Liver (tissue), 3 donors: ENCODE results near the gene PDK1.

Experiments
- SP1 ChIP-seq: IDR thresholded peaks from 2 replicates; pipeline ENCODE4 v1.6.1; 2018; ENCODE audit warnings: antibody characterized with exemption, mild to moderate bottlenecking
- TAF1 ChIP-seq: conservative IDR thresholded peaks from 2 replicates; pipeline ENCODE4 v1.6.1; 2016; ENCODE audit warnings: antibody characterized with exemption, mild to moderate bottlenecking
- YY1 ChIP-seq: IDR thresholded peaks from 2 replicates; pipeline ENCODE4 v1.6.1; 2016; ENCODE audit warnings: antibody characterized with exemption, mild to moderate bottlenecking
- TF ChIP-seq, protein P1 (sequence below): IDR thresholded peaks from 2 replicates; pipeline ENCODE4 v1.6.1; 2016; ENCODE audit warnings: antibody characterized with exemption
- TF ChIP-seq, protein P2 (sequence below): fragments of 150-350 bp; IDR thresholded peaks from 2 replicates; pipeline ENCODE4 v1.5.1; 2017; ENCODE audit warnings: improper control_type of control experiment, low read depth, low read length; ENCODE audit not compliant: missing input control
- TF ChIP-seq, protein P3 (sequence below): IDR thresholded peaks from 2 replicates; pipeline ENCODE4 v1.6.1; 2016; ENCODE audit warnings: antibody characterized with exemption, mild to moderate bottlenecking
- TF ChIP-seq, protein P4 (sequence below): IDR thresholded peaks from 2 replicates; pipeline ENCODE4 v1.6.1; 2016; ENCODE audit warnings: antibody characterized with exemption
- donor health status: healthy.
- donor health status: healthy.

DNA sequence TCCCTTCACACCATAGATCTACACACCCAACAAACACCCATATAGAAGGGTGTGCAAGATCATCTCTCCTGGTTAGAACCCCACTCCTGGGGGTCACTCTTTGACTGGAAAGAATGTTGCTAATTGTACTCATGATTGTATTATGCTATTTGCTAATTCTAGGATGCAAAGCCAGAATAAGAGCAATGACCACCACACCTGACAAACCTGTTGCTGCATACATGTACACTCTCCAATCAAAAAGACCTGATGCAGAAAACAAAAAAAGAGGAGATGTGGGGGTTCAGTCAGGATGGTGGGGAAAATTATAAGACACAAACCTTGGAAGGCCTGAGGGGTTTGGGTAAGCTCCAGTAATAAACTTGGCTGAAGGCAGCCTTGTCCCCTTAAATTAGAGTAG lies 36.9 kb upstream of the PDK1 start:
- TF ChIP-seq, protein P1, sequence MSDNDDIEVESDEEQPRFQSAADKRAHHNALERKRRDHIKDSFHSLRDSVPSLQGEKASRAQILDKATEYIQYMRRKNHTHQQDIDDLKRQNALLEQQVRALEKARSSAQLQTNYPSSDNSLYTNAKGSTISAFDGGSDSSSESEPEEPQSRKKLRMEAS: no peak
- TF ChIP-seq SP1 (no peak), YY1 (no peak), TAF1 (no peak)
- TF ChIP-seq, protein P2, sequence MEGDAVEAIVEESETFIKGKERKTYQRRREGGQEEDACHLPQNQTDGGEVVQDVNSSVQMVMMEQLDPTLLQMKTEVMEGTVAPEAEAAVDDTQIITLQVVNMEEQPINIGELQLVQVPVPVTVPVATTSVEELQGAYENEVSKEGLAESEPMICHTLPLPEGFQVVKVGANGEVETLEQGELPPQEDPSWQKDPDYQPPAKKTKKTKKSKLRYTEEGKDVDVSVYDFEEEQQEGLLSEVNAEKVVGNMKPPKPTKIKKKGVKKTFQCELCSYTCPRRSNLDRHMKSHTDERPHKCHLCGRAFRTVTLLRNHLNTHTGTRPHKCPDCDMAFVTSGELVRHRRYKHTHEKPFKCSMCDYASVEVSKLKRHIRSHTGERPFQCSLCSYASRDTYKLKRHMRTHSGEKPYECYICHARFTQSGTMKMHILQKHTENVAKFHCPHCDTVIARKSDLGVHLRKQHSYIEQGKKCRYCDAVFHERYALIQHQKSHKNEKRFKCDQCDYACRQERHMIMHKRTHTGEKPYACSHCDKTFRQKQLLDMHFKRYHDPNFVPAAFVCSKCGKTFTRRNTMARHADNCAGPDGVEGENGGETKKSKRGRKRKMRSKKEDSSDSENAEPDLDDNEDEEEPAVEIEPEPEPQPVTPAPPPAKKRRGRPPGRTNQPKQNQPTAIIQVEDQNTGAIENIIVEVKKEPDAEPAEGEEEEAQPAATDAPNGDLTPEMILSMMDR: no peak
- TF ChIP-seq, protein P3, sequence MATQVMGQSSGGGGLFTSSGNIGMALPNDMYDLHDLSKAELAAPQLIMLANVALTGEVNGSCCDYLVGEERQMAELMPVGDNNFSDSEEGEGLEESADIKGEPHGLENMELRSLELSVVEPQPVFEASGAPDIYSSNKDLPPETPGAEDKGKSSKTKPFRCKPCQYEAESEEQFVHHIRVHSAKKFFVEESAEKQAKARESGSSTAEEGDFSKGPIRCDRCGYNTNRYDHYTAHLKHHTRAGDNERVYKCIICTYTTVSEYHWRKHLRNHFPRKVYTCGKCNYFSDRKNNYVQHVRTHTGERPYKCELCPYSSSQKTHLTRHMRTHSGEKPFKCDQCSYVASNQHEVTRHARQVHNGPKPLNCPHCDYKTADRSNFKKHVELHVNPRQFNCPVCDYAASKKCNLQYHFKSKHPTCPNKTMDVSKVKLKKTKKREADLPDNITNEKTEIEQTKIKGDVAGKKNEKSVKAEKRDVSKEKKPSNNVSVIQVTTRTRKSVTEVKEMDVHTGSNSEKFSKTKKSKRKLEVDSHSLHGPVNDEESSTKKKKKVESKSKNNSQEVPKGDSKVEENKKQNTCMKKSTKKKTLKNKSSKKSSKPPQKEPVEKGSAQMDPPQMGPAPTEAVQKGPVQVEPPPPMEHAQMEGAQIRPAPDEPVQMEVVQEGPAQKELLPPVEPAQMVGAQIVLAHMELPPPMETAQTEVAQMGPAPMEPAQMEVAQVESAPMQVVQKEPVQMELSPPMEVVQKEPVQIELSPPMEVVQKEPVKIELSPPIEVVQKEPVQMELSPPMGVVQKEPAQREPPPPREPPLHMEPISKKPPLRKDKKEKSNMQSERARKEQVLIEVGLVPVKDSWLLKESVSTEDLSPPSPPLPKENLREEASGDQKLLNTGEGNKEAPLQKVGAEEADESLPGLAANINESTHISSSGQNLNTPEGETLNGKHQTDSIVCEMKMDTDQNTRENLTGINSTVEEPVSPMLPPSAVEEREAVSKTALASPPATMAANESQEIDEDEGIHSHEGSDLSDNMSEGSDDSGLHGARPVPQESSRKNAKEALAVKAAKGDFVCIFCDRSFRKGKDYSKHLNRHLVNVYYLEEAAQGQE: no peak
- TF ChIP-seq, protein P4, sequence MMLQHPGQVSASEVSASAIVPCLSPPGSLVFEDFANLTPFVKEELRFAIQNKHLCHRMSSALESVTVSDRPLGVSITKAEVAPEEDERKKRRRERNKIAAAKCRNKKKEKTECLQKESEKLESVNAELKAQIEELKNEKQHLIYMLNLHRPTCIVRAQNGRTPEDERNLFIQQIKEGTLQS: no peak
